ENCODE results near the gene UNKL.

DNA sequence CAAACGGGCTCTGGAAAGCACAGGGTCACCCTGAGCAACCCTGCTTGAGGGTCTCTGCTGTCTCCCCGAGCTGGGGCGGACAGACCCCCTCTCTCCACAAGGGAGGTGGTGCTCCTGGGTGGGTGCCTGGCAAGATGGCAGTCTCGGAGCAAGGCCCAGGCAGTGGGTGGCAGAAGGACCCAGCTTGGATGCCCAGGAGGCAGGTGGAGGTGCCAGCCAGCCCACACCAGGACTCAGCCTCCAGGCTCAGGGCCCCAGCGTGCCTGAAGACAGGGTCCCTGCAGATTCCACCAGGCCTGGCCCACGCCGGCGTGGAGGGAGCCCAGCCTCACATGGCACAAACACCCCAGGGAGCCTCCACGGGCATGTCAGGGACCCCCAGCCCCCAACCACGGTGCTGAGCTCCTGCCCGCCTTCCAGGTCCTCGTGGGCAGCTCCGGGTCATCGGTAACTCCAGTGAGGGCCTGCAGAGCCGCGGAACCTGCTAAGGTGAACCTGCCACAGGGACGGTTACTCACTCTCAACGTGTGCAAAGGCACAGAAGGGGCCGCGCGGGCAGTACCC is 20.8 kb downstream of the UNKL start:
- TF ChIP-seq CTCF (IDR thresholded peaks at IDR 0.05) = no peak
- TF ChIP-seq POLR2A (IDR thresholded peaks at IDR 0.05) = no peak
- no peak for TF ChIP-seq POLR2AphosphoS5 (IDR thresholded peaks at IDR 0.05)
- TF ChIP-seq EP300 (IDR thresholded peaks at IDR 0.05; ENCODE audit: low read depth) = no peak
